Neuronal stem cell (in vitro differentiated cells): ENCODE results near the gene MAP1A.

Experiments
- DNase-seq: peaks from one replicate; pipeline ENCODE4 v3.0.0-alpha.2; 2013; ENCODE audit warnings: low spot score
- H2AFZ ChIP-seq: one replicate; pipeline ENCODE4 v1.6.1; 2013; ENCODE audit warnings: mild to moderate bottlenecking, low read length, inconsistent platforms
- H2AK5ac ChIP-seq: 2 replicates; pipeline ENCODE4 v1.6.1; 2013; ENCODE audit warnings: low read depth, mild to moderate bottlenecking, inconsistent platforms, low read length, moderate library complexity, mixed read lengths
- H2BK120ac ChIP-seq: 2 replicates; pipeline ENCODE4 v1.6.1; 2013; ENCODE audit warnings: low read depth, mild to moderate bottlenecking, inconsistent platforms, low read length, moderate library complexity, mixed read lengths
- H2BK12ac ChIP-seq: one replicate; pipeline ENCODE4 v1.6.1; 2013; ENCODE audit warnings: low read length, inconsistent platforms
- H2BK15ac ChIP-seq: 2 replicates; pipeline ENCODE4 v1.6.1; 2013; ENCODE audit warnings: mild to moderate bottlenecking, low read length, inconsistent platforms, mixed read lengths
- H2BK5ac ChIP-seq: one replicate; pipeline ENCODE4 v1.6.1; 2013; ENCODE audit warnings: inconsistent platforms, mild to moderate bottlenecking, low read length, moderate library complexity
- H3K14ac ChIP-seq: one replicate; pipeline ENCODE4 v1.6.1; 2013; ENCODE audit warnings: low read length, inconsistent platforms
- H3K18ac ChIP-seq: 2 replicates; pipeline ENCODE4 v1.6.1; 2013; ENCODE audit warnings: low read length, inconsistent platforms
- H3K23ac ChIP-seq: 2 replicates; pipeline ENCODE4 v1.6.1; 2013; ENCODE audit warnings: low read depth, mild to moderate bottlenecking, mixed read lengths, low read length, inconsistent platforms; ENCODE audit not compliant: poor library complexity
- H3K27ac ChIP-seq: replicated peaks from 3 replicates; pipeline ENCODE4 v1.5.1; 2013; ENCODE audit warnings: low read length, inconsistent platforms
- H3K27me3 ChIP-seq, 3 experiments: 2 replicates each; pipeline ENCODE4 v1.6.1; 2013; ENCODE audit warnings: low read length in 3 of 3, mild to moderate bottlenecking in 2 of 3, inconsistent platforms in 1 of 3, low read depth in 1 of 3, mixed read lengths in 1 of 3, moderate library complexity in 1 of 3; ENCODE audit not compliant: control insufficient read depth in 3 of 3, insufficient read depth in 3 of 3
- H3K36me3 ChIP-seq, 2 donors: replicated peaks in 1 of 2; 2 replicates each; pipeline ENCODE4 v1.6.1; 2013; ENCODE audit warnings: low read length in 2 of 2; ENCODE audit not compliant: control insufficient read depth in 2 of 2, insufficient read depth in 2 of 2
- H3K4ac ChIP-seq: 2 replicates; pipeline ENCODE4 v1.6.1; 2013; ENCODE audit warnings: inconsistent platforms, mild to moderate bottlenecking, low read length, moderate library complexity
- H3K4me1 ChIP-seq, 2 donors: 1 replicate in 1 of 2; 2 replicates in 1 of 2; pipeline ENCODE4 v1.6.1; 2013; ENCODE audit warnings: low read length in 2 of 2, low read depth in 1 of 2; ENCODE audit not compliant: control insufficient read depth in 2 of 2, insufficient read depth in 1 of 2
- H3K4me2 ChIP-seq: one replicate; pipeline ENCODE4 v1.6.1; 2013; ENCODE audit warnings: mild to moderate bottlenecking, low read length, inconsistent platforms; ENCODE audit not compliant: insufficient read depth, poor library complexity, severe bottlenecking
- H3K4me3 ChIP-seq, 2 donors: 2 replicates each; pipeline ENCODE4 v1.5.1; 2013; ENCODE audit warnings: low read length in 2 of 2, mild to moderate bottlenecking in 2 of 2, inconsistent platforms in 1 of 2, moderate library complexity in 1 of 2
- H3K79me1 ChIP-seq: one replicate; pipeline ENCODE4 v1.6.1; 2013; ENCODE audit warnings: low read depth, mild to moderate bottlenecking, inconsistent platforms, low read length, moderate library complexity
- H3K9ac ChIP-seq: one replicate; pipeline ENCODE4 v1.6.1; 2013; ENCODE audit warnings: mild to moderate bottlenecking, low read depth, low read length, inconsistent platforms; ENCODE audit not compliant: poor library complexity
- H3K9me3 ChIP-seq, 2 donors: replicated peaks in 1 of 2; 2 replicates each; pipeline versions ENCODE3 to v1.6.1; 2013; ENCODE audit warnings: low read length in 2 of 2, mild to moderate bottlenecking in 2 of 2, inconsistent platforms in 1 of 2, low read depth in 1 of 2, mixed read lengths in 1 of 2, moderate library complexity in 1 of 2; ENCODE audit not compliant: control insufficient read depth in 2 of 2, insufficient read depth in 1 of 2
- H4K8ac ChIP-seq: one replicate; pipeline ENCODE4 v1.6.1; 2013; ENCODE audit warnings: low read depth, mild to moderate bottlenecking, inconsistent platforms, low read length, moderate library complexity
- H4K91ac ChIP-seq: one replicate; pipeline ENCODE4 v1.6.1; 2013; ENCODE audit warnings: low read length, low read depth, mild to moderate bottlenecking, inconsistent platforms; ENCODE audit not compliant: poor library complexity
- WGBS, 2 donors: extraction: QIAGEN DNeasy Blood & Tissue Kit; methylation state at CpG; one replicate each; pipeline ENCODE4 v1.1.7; 2013; ENCODE audit warnings: missing lambda C conversion rate in 2 of 2, mixed read lengths in 1 of 2; ENCODE audit not compliant: insufficient read length in 2 of 2, insufficient replicate concordance in 1 of 2; ENCODE audit errors: extremely low coverage in 2 of 2; 5-methylcytosine and 5-hydroxymethylcytosine counted together

Gene MAP1A

DNA sequence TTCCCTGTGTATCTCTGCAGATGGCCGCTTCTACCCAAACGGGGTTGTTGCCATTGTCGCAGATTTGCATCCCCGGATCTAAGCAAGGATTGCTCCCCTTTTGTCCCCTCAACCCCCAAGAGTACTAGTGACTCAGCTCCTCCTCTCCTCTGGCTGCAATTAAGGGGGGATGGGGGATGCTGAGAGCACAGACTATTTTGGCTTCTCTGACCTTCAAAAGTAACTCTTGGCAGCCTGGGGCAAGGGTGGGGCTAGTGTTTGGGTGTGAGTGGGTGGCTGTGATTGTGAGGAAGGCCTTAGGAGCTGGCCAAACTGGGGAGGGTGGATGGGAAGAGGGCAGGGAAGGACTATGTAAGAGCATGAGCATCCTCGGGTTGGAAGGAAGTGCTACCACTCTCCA lies 1.2 kb upstream of the MAP1A start:
- no peak overlapping the region for H4K91ac ChIP-seq
- no peak for DNase-seq
- H3K9ac ChIP-seq, result no peak overlapping the region
- H3K4me2 ChIP-seq, result no peak overlapping the region
- no peak overlapping the region for H4K8ac ChIP-seq
- H2AK5ac ChIP-seq, result no peak overlapping the region
- no peak overlapping the region for H3K27ac ChIP-seq
- no peak overlapping the region for H3K14ac ChIP-seq
- H3K79me1 ChIP-seq, result peaks cover 2% of the 10 kb centered on the region
- H2BK12ac ChIP-seq, result no peak overlapping the region
- no CpG with 5 or more reads among the region's 5 CpGs for WGBS, 2 donors
- H3K27me3 ChIP-seq, result no peaks in the 10 kb centered on the region
- H3K18ac ChIP-seq, result peak overlapping the region; percentile 79
- no peak overlapping the region for H3K4ac ChIP-seq
- peak overlapping the region; percentile 72 for H2AFZ ChIP-seq
- no peak overlapping the region for H2BK15ac ChIP-seq
- H3K4me3 ChIP-seq, result peak overlapping the region in 1 of 2 donors; percentile 52
- H3K9me3 ChIP-seq, result no peaks in the 10 kb centered on the region
- peaks cover 43 to 44% of the 10 kb centered on the region in 2 donors for H3K4me1 ChIP-seq
- no peak overlapping the region for H3K23ac ChIP-seq
- H3K36me3 ChIP-seq, result peaks cover 6 to 10% of the 10 kb centered on the region in 2 donors
- no peak overlapping the region for H2BK5ac ChIP-seq
- no peak overlapping the region for H2BK120ac ChIP-seq

DNA sequence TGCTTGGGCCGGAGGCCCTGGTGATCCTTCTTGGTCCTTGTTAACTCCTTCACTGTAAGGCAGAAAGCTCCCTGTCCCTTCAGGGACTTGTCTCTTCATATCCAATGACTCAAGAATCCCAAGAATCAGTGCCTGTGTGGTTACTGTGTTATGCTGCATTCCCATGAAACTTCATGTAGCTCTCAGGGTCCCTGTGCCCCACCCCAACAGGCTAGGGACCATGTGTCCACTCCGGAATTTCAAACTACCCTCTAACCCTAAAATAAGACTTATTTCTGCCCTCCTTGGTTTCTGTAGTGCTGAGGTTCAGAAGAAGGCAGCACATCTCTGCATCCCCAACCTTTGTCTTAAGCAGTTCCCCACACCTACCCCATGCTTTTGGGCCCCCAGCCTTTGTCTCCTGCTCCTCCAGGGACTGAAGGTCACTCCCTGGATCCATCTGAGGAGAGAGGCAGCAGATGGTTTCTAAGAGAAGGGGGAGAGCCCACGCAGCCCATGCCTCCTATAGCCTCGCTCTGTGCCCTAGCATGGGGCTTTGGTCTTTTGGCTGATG lies 531 bp upstream of the MAP1A start:
- H2BK5ac ChIP-seq, result peak overlapping the region; percentile 84
- H3K9ac ChIP-seq, result no peak overlapping the region
- H2BK15ac ChIP-seq, result no peak overlapping the region
- DNase-seq, result no peak
- H3K36me3 ChIP-seq, result peaks cover 12 to 17% of the 10 kb centered on the region in 2 donors
- no peak overlapping the region for H4K91ac ChIP-seq
- peak overlapping the region; percentile 89 for H3K18ac ChIP-seq
- no peak overlapping the region for H3K14ac ChIP-seq
- peaks cover 0 to 1% of the 10 kb centered on the region in 2 donors for H3K9me3 ChIP-seq
- no peak overlapping the region for H2BK120ac ChIP-seq
- H4K8ac ChIP-seq, result no peak overlapping the region
- peaks cover 37% of the 10 kb centered on the region in 2 donors for H3K4me1 ChIP-seq
- no peak overlapping the region for H2BK12ac ChIP-seq
- peak overlapping the region in 1 of 2 donors; percentile 52 for H3K4me3 ChIP-seq
- H2AK5ac ChIP-seq, result no peak overlapping the region
- H2AFZ ChIP-seq, result peak overlapping the region; percentile 89
- no CpG with 5 or more reads among the region's 4 CpGs for WGBS, 2 donors
- H3K4me2 ChIP-seq, result peak overlapping the region; percentile 14
- no peak overlapping the region for H3K23ac ChIP-seq
- H3K27me3 ChIP-seq, result no peaks in the 10 kb centered on the region
- H3K27ac ChIP-seq, result peak overlapping the region; percentile 5
- no peak overlapping the region for H3K4ac ChIP-seq
- H3K79me1 ChIP-seq, result no peaks in the 10 kb centered on the region

- Histone ChIP-seq H4K8ac (no peak overlapping the region), H3K27ac (peak overlapping the region; percentile 55), H2BK15ac (no peak overlapping the region), H3K4me1 (peaks cover 36 to 37% of the 10 kb centered on the region in 2 donors), H2BK12ac (peak overlapping the region; percentile 63), H2BK5ac (peak overlapping the region; percentile 8), H2AFZ (peak overlapping the region; percentile 76), H3K4me2 (peak overlapping the region; percentile 91), H2AK5ac (peak overlapping the region; percentile 61), H4K91ac (no peak overlapping the region), H3K4ac (no peak overlapping the region), H3K79me1 (no peaks in the 10 kb centered on the region), H3K18ac (peak overlapping the region; percentile 44), H3K23ac (no peak overlapping the region), H3K14ac (no peak overlapping the region), H3K9ac (peak overlapping the region; percentile 79), H3K36me3 (peaks cover 24 to 31% of the 10 kb centered on the region in 2 donors), H3K27me3 (no peaks in the 10 kb centered on the region), H3K9me3 (peaks cover 0 to 5% of the 10 kb centered on the region in 2 donors), H2BK120ac (peak overlapping the region; percentile 14), H3K4me3 (peak overlapping the region; percentile 52 to 81)
- no peak for DNase-seq
- WGBS, 2 donors, result no CpG with 5 or more reads among the region's 18 CpGs
These were observed 871 bp downstream of the MAP1A start for GRCh38 chr15:43518197-43518761.

GRCh38 chr15:43519196-43519595 lies 1.8 kb downstream of the MAP1A start:
- H2AFZ ChIP-seq, result no peak overlapping the region
- H2BK120ac ChIP-seq, result no peak overlapping the region
- H2BK12ac ChIP-seq, result no peak overlapping the region
- DNase-seq, result no peak
- H3K27me3 ChIP-seq, result no peaks in the 10 kb centered on the region
- peak overlapping the region; percentile 91 for H3K4me2 ChIP-seq
- no peaks in the 10 kb centered on the region for H3K79me1 ChIP-seq
- H3K9ac ChIP-seq, result no peak overlapping the region
- peaks cover 5 to 8% of the 10 kb centered on the region in 2 donors for H3K9me3 ChIP-seq
- peak overlapping the region; percentile 28 for H2BK15ac ChIP-seq
- no peak overlapping the region for H4K91ac ChIP-seq
- H3K4me1 ChIP-seq, result peaks cover 30 to 34% of the 10 kb centered on the region in 2 donors
- no peak overlapping the region for H4K8ac ChIP-seq
- H3K14ac ChIP-seq, result no peak overlapping the region
- peaks cover 32 to 40% of the 10 kb centered on the region in 2 donors for H3K36me3 ChIP-seq
- no peak overlapping the region for H3K18ac ChIP-seq
- no peak overlapping the region for H3K4me3 ChIP-seq
- H2AK5ac ChIP-seq, result no peak overlapping the region
- no peak overlapping the region for H3K27ac ChIP-seq
- no peak overlapping the region for H3K4ac ChIP-seq
- no peak overlapping the region for H3K23ac ChIP-seq
- H2BK5ac ChIP-seq, result no peak overlapping the region
- WGBS, 2 donors, result no CpG with 5 or more reads among the region's 2 CpGs
